ENCODE measurements around the gene ADA.
A peak's percentile ranks its signal among the peaks of the same experiment; 100 is the strongest.
"Not testable (repeated sequence)": the region's sequence is repeated elsewhere in the genome, so short reads cannot be mapped to it uniquely, and the experiment has no call there.

Gene ADA

GRCh38 chr20:44657875-44658274 lies 6.4 kb upstream of the ADA start:
- no peak overlapping the region for H3K4me3 ChIP-seq (ENCODE audit: low read depth, low read length)
- H3K27ac ChIP-seq, result no peak overlapping the region
- no peak for DNase-seq
- no peaks in the 10 kb centered on the region for H3K27me3 ChIP-seq (replicated peaks)
- in situ Hi-C loops (cut with HindIII; ENCODE audit: low pct_ligation_motif_present, low sequenced_read_pairs), result no loop called here
- TF ChIP-seq, protein P1, sequence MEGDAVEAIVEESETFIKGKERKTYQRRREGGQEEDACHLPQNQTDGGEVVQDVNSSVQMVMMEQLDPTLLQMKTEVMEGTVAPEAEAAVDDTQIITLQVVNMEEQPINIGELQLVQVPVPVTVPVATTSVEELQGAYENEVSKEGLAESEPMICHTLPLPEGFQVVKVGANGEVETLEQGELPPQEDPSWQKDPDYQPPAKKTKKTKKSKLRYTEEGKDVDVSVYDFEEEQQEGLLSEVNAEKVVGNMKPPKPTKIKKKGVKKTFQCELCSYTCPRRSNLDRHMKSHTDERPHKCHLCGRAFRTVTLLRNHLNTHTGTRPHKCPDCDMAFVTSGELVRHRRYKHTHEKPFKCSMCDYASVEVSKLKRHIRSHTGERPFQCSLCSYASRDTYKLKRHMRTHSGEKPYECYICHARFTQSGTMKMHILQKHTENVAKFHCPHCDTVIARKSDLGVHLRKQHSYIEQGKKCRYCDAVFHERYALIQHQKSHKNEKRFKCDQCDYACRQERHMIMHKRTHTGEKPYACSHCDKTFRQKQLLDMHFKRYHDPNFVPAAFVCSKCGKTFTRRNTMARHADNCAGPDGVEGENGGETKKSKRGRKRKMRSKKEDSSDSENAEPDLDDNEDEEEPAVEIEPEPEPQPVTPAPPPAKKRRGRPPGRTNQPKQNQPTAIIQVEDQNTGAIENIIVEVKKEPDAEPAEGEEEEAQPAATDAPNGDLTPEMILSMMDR (IDR thresholded peaks at IDR 0.05; ENCODE audit: low read depth, low read length, missing control alignments), result no peak
- no peaks in the 10 kb centered on the region for H3K36me3 ChIP-seq (replicated peaks)

DNA sequence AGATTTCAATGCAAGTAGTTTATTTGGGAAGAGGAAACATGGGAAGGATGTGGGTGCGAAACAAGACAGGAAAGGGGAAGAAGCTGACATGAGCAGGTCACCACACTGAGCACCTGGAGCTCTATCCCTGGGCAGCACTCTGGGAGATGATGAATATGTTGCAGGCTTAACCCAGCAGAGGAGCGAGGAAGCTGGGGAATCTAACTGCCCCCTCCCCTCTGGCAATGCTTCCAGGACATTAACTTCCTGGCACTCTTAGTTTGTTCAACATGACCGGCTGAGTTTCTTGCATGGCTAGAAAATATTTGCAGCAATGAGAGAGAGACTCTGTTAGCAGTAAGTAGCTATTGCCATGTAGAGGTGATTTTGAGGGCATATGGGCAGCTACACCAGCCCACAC lies 4.9 kb upstream of the ADA start:
- H3K27ac ChIP-seq, result no peak overlapping the region
- H3K4me3 ChIP-seq (ENCODE audit: low read depth, low read length), result no peak overlapping the region
- no peak for DNase-seq
- no peaks in the 10 kb centered on the region for H3K36me3 ChIP-seq (replicated peaks)
- TF ChIP-seq, protein P1 (IDR thresholded peaks at IDR 0.05; ENCODE audit: low read depth, low read length, missing control alignments), result no peak
- in situ Hi-C loops (cut with HindIII; ENCODE audit: low pct_ligation_motif_present, low sequenced_read_pairs), result no loop called here
- no peaks in the 10 kb centered on the region for H3K27me3 ChIP-seq (replicated peaks)

GRCh38 chr20:44654210-44654609 lies 2.7 kb upstream of the ADA start:
- DNase-seq; in situ Hi-C loops (cut with HindIII; ENCODE audit: low pct_ligation_motif_present, low sequenced_read_pairs); H3K27me3 ChIP-seq (replicated peaks); H3K27ac ChIP-seq; H3K36me3 ChIP-seq (replicated peaks); H3K4me3 ChIP-seq (ENCODE audit: low read depth, low read length): not testable (repeated sequence)

DNA sequence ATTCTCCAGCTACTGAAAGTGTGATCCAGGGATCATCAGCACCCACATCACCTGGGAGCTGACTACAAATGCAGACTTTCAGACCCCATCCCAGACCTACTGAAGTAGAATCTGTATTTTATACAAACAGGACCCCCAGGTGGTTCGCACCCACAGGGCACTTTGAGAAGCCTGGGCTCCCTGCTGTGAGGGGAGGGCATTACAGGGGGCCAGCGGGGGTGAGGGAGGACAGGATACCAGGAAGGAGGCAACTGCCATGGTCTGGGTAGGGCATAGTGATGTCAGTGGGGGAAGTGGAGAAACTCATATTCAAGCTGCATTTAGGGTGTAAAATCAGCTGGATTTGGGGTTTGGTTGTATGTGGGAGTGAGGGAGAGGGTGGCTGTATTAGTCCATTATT lies 2.0 kb upstream of the ADA start:
- TF ChIP-seq, protein P1 (IDR thresholded peaks at IDR 0.05; ENCODE audit: low read depth, low read length, missing control alignments), result no peak
- Histone ChIP-seq H3K36me3 (replicated peaks) (no peaks in the 10 kb centered on the region), H3K27ac (no peak overlapping the region), H3K4me3 (ENCODE audit: low read depth, low read length) (no peak overlapping the region), H3K27me3 (replicated peaks) (no peaks in the 10 kb centered on the region)
- DNase-seq, result no peak
- in situ Hi-C loops (cut with HindIII; ENCODE audit: low pct_ligation_motif_present, low sequenced_read_pairs), result no loop called here

- TF ChIP-seq, protein P1 (IDR thresholded peaks at IDR 0.05; ENCODE audit: low read depth, low read length, missing control alignments), result no peak
- no peak for DNase-seq
- H3K36me3 ChIP-seq (replicated peaks), result no peaks in the 10 kb centered on the region
- peak overlapping the region; percentile 39 for H3K27ac ChIP-seq
- H3K27me3 ChIP-seq (replicated peaks), result no peaks in the 10 kb centered on the region
- in situ Hi-C loops (cut with HindIII; ENCODE audit: low pct_ligation_motif_present, low sequenced_read_pairs), result no loop called here
- peak overlapping the region; percentile 63 for H3K4me3 ChIP-seq (ENCODE audit: low read depth, low read length)
These were observed 140 bp downstream of the ADA start for GRCh38 chr20:44651434-44651683.

DNA sequence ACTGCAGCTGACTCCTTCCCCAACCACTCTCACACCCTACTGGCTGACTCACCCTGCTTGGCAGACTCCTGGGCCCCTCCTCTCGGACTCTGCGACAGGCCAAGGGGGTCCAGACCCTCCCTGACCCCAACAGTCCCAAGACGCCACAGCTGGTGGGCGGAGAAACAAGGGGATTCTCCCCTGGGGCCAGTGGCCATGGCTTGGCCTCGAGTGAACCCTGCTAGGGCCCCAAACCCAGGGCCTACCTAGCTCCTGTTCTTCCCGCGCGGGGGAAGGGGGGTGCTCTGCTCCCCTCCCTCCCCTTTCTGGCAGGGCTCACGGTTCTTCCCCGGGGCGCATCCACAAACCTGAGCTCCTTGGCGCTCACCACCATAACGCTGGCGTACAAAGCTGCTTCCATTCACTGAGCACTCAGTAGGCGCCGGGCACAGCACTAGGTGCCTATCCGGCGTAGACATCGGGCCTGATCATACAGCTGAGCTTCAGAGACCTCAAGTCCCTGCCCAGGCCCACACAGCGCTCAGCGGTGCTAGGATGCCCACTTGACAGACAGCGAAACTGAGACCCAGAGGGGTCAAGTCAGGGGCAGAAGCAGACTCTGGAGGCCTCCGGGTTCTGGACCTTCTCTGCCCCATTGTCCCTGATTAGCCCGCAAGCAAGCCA lies 597 bp downstream of the ADA start:
- Histone ChIP-seq H3K4me3 (ENCODE audit: low read depth, low read length) (peak overlapping the region; percentile 63), H3K27me3 (replicated peaks) (no peaks in the 10 kb centered on the region), H3K27ac (peak overlapping the region; percentile 39), H3K36me3 (replicated peaks) (no peaks in the 10 kb centered on the region)
- TF ChIP-seq, protein P1 (IDR thresholded peaks at IDR 0.05; ENCODE audit: low read depth, low read length, missing control alignments), result no peak
- DNase-seq, result no peak
- in situ Hi-C loops (cut with HindIII; ENCODE audit: low pct_ligation_motif_present, low sequenced_read_pairs), result no loop called here

All from brain microvascular endothelial cell (primary cell).